GM12892 (cell line): ENCODE measurements around the gene DENND10.

ENCODE experiments used
- POLR2A ChIP-seq: IDR thresholded peaks from 2 replicates; pipeline ENCODE4 v1.6.1; 2011; ENCODE audit warnings: low read depth, low read length, control low read depth
- POLR2AphosphoS5 ChIP-seq: IDR thresholded peaks from 2 replicates; pipeline ENCODE4 v1.6.1; 2011; ENCODE audit warnings: low read depth, low read length, control low read depth
- TAF1 ChIP-seq: IDR thresholded peaks from 2 replicates; pipeline ENCODE4 v1.6.1; 2011; ENCODE audit warnings: low read depth, mild to moderate bottlenecking, control low read depth, low read length, borderline replicate concordance

DNA sequence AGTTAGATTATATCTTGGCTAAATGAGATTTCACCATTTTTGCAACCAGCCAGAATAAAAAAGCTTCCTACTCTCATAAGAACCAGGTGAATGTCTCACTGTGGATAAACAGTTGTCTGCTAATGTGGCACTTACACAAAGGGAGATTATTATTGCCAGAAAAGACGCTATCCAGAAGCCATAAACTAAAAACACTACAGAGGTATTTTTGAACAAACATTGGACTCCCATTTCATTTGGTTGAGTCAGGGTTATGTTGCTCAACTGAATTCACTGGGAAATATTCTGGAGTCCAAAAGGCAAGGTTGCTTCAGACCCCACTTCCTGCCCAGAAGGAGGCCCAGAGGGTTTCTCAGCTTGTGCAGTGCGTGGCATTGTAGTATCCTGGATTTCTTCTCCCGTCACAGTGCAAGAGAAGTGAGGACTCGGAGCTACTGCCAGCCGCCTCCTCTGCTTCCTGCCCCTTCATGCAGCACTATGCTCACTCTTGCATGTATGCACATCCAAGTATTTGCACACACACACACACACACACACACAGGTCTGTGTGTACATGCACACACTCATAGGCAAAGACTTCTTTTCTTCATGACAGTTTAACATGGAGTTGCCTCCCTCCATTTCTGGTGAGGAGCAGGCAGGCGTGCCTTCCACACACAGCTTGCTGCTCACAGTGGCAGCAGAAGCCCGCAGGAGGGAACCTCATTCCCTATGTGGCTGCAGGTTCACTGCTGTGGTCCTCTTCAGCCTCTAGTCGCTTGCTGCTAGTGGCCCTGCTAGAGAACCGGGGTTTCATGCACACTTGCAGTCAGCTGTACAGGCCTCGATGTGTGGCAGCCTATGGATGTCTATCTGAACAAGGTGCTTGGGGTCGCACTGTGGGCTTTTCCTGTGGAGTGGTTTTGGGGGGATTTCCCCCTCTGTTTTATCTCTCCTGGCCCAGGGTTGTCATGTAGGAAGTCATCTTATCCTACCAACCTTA is 10.1 kb downstream of the DENND10 start:
- TF ChIP-seq TAF1, result no peak
- TF ChIP-seq POLR2A, result no peak
- TF ChIP-seq POLR2AphosphoS5, result no peak
